ENCODE data around the gene SMIM21.

- TF ChIP-seq ARID4B (CRISPR knock-in tag; IDR thresholded peaks at IDR 0.05; ENCODE audit: borderline replicate concordance) (no peak), CTCF (IDR thresholded peaks at IDR 0.05) (no peak), PREB (CRISPR knock-in tag; IDR thresholded peaks at IDR 0.05; ENCODE audit: borderline replicate concordance) (no peak), ESRRA (CRISPR knock-in tag; IDR thresholded peaks at IDR 0.05; ENCODE audit: borderline replicate concordance) (no peak), E2F1 (CRISPR knock-in tag; IDR thresholded peaks at IDR 0.05) (no peak), ZNF138 (CRISPR knock-in tag; conservative IDR thresholded peaks at IDR 0.05) (no peak)
These were observed 50.2 kb downstream of the SMIM21 start for GRCh38 chr18:75377258-75377657.
